Dedifferentiated amniotic fluid mesenchymal stem cell (primary cell): ENCODE measurements around the gene DSCAML1.

Source experiments
- DNase-seq: peaks from one replicate; pipeline ENCODE4 v3.0.0-alpha.2; 2016; ENCODE audit errors: extremely low spot score

The DSCAML1 gene

DNA sequence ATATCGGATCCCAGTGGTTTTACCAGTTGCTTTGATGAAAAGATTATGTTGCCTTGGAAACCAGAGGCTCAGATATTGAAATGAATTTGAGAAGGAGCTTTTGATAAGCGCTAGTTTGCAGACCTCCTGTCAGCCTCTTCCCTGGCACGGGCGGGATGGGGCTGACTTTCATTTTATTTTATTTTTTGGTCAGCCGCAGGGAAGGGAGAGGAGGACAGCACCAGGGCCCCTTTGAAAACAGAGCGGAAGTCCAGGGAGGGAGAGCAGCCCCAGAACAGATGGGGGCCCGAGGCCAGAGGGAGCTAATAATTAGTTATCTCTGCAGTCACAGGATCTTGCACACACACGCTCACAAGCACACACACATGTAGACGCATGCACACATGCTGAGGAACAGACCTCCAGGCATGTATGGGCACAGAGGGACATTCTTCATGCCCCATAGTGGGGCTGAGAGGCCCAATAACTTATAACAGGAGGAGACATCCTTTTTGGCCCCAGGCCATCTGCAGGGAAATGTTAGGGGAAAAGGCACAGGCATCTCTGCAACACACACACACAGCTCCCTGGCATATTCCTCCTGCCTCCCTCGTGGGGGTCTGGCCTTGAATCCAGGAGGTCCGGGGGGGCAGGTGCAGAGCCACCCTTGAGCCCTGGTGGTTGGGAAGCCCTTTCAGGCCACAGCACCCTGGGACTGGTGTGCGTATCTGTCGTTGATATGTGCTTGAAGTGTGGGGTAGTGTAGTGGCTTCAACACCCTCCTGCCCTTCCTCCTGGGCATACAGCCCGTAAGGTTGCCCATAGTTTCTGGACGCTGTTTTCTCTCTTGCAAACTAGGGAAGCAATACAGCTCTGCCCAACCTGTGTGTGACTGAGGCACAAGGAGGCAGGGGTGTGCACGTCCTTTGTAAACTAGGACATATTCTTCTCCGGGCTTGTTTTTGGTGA is 352.0 kb downstream of the DSCAML1 start:
- DNase-seq, result no peak

DNA sequence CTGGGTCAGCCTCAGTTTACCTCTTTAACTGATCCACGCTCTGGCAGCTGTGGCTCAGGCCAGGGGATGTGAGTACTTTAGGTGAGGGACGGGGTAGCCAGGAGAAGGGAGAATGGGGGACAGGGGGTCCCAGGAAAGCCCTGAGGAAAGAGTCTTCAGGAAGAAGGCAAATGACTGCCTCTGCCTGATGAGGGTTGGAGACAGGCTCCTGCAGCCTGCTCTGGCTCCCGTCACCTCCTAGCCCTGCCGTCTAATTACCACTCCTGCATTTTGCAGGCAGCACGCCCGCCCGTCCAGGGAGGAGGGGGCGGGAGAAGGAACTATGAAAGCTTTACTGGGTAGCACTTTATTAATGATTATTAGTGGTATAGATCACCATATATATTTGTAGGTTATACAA is 352.8 kb downstream of the DSCAML1 start:
- no peak for DNase-seq

DNA sequence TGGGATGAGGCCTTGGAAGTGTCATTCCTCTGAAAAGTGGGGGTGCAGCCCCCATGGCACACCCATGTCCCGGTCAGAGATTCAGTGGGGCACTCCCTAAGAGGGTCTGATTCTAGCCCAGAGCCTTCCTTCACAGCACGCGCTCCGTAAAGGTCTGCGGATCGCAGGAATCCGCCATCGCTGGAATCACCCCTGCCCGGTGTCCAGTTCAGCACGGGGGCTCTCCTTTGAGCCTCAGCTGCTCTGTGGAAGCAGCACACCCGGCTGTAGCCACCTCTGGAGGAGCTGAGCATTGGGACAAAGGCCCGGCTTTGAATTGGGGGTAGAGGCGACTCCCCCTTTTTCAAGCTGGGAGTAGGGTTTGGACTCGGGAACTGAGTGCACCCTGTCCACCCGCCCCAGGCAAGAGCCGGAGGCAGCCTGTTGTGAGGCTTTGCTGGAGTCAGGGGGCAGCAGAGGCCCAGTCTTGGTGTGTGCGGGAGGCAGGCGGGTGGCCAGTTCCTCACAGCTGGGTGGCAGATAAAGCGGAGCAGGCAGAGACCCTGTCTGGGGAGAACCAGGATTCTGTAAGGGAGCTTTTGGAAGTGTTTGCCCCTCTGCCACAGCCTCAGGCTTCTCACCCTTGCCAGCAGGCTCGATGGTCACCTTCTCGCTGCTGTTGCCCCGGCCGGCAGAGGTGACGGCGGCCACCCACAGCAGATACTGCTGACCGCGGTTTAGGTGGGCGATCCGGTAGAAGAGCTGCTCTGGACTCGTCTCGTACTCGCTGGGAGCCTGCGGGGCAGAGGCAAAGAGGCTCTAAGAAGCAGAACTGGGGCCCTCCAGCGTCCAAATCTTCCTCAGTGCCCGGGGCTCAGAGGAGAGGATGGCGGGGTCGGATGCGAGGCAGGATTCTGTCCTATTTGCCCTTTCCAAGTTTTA is 353.5 kb downstream of the DSCAML1 start:
- no peak for DNase-seq

DNA sequence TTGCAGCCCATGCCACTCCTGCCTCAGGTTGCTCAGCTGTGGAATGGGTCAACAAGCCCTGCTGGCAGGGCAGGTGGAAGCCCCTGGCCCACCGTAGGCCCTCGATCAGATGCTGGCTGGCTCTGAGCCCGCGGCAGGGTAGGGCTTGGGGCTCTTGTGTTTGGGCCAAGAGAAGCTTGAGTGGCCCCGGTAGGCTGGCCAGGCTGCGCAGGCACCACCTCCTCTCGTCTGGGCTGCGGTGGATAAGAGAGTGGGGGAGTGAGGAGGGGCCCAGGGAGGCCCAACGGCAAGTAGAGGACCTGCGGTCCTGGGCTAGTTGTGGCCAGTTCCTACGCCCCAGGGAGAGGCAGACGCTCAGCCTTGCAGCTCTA is 354.2 kb downstream of the DSCAML1 start:
- no peak for DNase-seq

- DNase-seq, result no peak
Measured at GRCh38 chr11:117442049-117442868, 354.8 kb downstream of the DSCAML1 start.

DNA sequence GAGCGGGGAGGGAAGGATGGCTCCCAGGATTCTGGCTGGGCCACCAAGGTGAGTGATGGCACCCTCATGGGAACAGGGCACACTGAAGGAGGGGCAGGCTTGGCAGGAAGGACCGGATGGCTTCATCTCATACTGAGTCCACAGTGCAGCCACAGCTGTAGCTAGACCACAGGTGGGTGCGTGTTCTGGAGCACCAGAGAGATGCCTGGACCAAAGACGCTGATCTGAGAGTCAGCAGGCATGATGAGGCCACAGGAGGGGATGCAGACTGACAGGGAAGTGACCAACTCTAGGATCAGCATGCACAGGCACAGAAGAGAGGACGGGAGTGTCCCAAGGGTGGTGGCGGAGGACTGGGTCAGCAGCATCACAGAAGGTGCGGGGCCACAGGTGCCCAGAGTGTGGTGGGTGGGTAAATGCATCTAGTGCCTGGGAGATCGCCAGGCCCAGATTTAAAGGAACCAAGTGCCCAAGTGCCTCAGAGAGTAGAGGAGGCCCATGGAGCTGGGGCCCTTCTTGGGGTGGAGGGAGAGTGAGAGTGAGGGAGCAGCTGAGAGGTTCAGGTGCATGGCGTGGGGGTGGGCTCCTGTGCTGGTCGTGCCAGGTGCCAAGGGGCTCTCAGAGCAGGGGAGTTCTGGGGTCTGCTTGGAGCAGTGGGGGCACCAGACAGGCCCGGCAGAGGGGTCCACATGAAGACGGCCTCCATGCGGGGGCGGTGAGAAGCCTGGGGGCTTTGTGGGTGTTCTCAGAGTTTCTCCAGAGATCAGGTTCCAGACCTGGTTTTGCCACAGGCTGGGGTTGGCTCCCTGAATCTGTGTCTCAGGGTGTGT is 355.7 kb downstream of the DSCAML1 start:
- DNase-seq, result no peak

DNA sequence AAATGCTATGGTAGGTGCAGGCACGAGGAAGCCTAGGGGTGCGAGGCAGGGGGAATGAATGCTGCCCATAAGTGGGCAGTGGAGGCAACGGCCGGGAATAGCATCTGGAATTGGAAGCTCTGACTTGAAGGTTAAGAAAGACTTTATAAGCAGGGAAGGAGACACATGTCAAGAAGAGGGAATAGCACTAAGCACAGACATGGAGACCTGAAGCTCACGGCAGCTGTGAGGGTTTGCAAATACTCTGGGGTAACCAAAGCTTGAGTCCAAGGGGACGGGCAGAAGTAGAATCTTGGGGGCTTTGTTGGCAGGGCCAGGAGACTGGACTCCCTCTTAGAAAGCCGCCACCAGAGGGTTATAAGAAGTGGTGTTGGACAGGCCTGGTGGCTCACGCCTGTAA is 356.8 kb downstream of the DSCAML1 start:
- no peak for DNase-seq

- no peak for DNase-seq
Measured at GRCh38 chr11:117439256-117439655, 357.8 kb downstream of the DSCAML1 start.

DNA sequence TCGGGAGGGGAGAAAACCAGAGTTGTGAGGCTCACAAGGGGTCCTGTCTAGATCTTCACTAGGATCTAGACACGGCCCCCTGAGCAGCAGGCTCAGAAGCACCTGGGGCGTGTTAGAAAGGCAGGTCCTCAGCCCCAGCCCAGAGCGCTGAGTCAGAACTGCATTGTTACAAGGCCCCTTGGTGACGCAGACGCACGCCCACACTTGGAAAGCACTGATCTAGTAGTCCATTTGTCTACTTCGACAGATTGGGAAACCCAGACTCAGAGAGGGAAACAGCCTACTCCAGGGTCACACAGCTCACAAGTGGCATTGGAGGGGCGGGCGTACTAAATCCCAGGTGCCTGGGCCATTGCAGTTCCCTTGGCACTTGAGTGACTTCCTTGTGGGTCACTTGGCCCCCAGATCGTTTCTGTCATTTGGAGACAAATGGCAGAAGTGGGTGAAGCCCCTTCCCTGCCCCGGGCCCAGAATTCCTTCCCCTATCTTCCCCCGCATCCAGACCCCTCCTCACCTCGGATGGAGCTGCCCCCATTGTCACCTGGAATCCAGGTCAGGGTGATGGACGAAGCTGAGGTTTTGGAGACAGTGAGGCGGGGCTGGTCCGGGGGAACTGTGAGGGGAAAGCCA is 358.5 kb downstream of the DSCAML1 start:
- no peak for DNase-seq

- DNase-seq, result no peak
Measured at GRCh38 chr11:117437791-117438130, 359.3 kb downstream of the DSCAML1 start.

GRCh38 chr11:117437041-117437790 is 359.8 kb downstream of the DSCAML1 start:
- DNase-seq, result no peak

DNA sequence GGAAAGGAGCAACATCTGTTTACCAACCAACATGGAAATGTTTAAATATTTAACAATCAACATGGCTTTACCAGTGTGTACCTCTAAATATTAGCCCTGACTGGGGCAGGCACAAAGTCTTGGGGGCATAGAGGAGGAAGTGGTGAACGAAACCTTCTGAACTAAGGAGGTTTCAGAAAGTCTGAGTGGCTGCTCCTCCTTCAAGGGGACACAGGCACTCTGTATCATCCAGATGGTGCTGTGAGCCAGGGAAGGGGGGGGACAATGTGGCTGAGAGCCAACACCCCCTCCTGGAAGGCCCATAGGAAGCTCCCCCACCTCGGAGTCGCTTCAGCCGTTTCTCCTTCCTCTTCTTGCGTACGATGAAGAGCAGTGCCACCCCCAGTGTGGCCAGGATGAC is 361.7 kb downstream of the DSCAML1 start:
- DNase-seq, result no peak

GRCh38 chr11:117434481-117434880 is 362.5 kb downstream of the DSCAML1 start:
- no peak for DNase-seq

DNA sequence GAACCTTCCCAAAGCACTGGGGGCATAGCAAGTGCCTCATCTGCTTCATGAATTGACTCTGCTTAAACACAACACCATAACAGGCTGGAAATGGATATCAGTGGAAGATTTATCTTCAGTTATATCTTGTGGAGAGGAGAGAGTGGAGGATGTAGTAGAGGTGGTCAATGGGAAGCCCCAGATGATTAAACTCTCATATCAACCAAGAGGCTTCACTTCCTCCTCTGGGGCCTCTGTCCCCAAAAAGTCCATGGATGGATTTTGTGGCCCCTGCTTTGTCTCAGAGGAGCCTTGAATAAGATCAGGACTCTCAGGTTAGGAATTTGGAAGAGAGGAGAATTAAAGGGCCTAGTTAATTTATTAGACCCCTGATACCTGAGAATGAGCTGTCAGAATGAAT is 363.3 kb downstream of the DSCAML1 start:
- no peak for DNase-seq

GRCh38 chr11:117431436-117431835 is 365.6 kb downstream of the DSCAML1 start:
- DNase-seq, result no peak

- no peak for DNase-seq
Measured at GRCh38 chr11:117430293-117430955, 366.6 kb downstream of the DSCAML1 start.

GRCh38 chr11:117428856-117429229 is 368.2 kb downstream of the DSCAML1 start:
- DNase-seq, result no peak

GRCh38 chr11:117428186-117428855 is 368.7 kb downstream of the DSCAML1 start:
- DNase-seq, result no peak
